ENCODE measurements around the gene ASNSD1.
A peak's percentile ranks its signal among the peaks of the same experiment; 100 is the strongest.
"Not testable (repeated sequence)": the region's sequence is repeated elsewhere in the genome, so short reads cannot be mapped to it uniquely, and the experiment has no call there.

ASNSD1 gene

DNA sequence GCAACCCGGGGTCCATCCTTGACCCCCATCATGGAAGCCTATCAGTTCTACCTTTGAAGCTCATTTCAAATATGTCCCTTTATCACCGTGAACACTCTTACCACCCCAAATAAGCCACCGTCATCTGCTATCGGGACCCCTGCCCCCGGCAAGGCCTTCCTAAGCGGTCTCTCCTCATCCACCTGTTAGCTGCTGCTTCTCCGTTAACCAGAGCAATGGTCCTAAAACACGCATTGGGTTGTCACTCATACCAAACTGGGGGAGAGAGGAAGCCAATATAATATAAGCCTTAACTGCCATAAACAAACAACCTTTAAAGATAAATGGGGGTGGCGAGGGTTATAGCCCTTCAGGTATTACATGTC lies 680 bp downstream of the ASNSD1 start:
- no peaks in the 10 kb centered on the region for H3K9me3 ChIP-seq (ENCODE audit: control insufficient read depth, low read length)
- peaks cover 6% of the 10 kb centered on the region for H3K36me3 ChIP-seq (ENCODE audit: control insufficient read depth, insufficient read depth, low read length)
- H3K27me3 ChIP-seq (ENCODE audit: control insufficient read depth, insufficient read depth, low read length, poor library complexity, severe bottlenecking): no peaks in the 10 kb centered on the region
- no peak overlapping the region for H3K27ac ChIP-seq (ENCODE audit: insufficient read depth, low read depth, low read length, poor library complexity, severe bottlenecking)
- peaks cover 4% of the 10 kb centered on the region for H3K4me1 ChIP-seq (ENCODE audit: control insufficient read depth, insufficient read depth, low read length)
- peak overlapping the region; percentile 93 for H3K4me3 ChIP-seq (ENCODE audit: insufficient read depth, low read depth, low read length)
- 9 to 19% methylated on average over 8 to 9 of the region's 9 CpGs for WGBS, 2 experiments

DNA sequence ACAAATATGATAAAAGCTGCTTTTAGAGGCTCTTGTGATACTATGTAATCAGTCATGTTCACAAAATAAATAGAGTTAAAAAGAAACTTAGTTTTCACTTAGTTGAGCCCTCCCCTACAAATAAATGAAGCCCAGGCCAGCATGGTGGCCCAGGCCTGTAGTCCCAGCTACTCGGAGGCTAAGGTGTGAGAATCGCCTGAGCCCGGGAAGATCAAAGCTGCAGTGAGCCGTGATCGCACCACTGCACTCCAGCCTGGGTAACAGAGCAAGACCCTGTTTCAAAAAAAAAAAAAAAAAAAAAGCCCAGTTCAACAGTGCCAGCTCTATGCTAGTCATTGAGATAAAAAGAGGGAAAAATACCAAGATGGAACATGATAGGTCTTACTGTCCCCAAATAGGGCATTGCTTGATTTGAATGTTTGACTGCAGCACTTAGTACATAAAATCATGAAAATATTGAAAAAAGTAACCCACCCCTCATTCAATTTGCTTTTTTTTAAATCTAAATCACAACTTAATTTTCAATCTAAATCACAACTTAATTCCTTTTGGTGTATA lies 1.5 kb downstream of the ASNSD1 start:
- H3K4me1 ChIP-seq (ENCODE audit: control insufficient read depth, insufficient read depth, low read length): peaks cover 4% of the 10 kb centered on the region
- H3K36me3 ChIP-seq (ENCODE audit: control insufficient read depth, insufficient read depth, low read length): peaks cover 13% of the 10 kb centered on the region
- 85 to 87% methylated on average over 5 of the region's 5 CpGs for WGBS, 2 experiments
- H3K4me3 ChIP-seq (ENCODE audit: insufficient read depth, low read depth, low read length): peak overlapping the region; percentile 93
- H3K27me3 ChIP-seq (ENCODE audit: control insufficient read depth, insufficient read depth, low read length, poor library complexity, severe bottlenecking): no peaks in the 10 kb centered on the region
- H3K27ac ChIP-seq (ENCODE audit: insufficient read depth, low read depth, low read length, poor library complexity, severe bottlenecking): no peak overlapping the region
- H3K9me3 ChIP-seq (ENCODE audit: control insufficient read depth, low read length): no peaks in the 10 kb centered on the region

DNA sequence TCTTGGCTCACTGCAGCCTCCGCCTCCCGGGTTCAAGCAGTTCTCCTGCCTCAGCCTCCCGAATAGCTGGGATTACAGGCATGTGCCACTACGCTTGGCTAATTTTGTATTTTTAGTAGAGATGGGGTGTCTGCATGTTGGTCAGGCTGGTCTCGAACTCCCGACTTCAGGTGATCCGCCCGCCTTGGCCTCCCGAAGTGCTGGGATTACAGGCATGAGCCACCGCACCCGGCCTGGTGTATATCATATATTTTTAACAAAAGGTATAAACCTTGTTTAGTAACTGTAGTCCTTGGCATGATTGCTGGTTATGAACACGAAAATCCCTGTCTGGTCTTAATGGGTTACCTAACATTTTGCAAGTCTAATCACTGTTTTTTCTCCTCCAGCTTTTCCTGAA lies 2.1 kb downstream of the ASNSD1 start:
- not testable (repeated sequence) for H3K9me3 ChIP-seq (ENCODE audit: control insufficient read depth, low read length); H3K27ac ChIP-seq (ENCODE audit: insufficient read depth, low read depth, low read length, poor library complexity, severe bottlenecking); H3K27me3 ChIP-seq (ENCODE audit: control insufficient read depth, insufficient read depth, low read length, poor library complexity, severe bottlenecking); H3K4me1 ChIP-seq (ENCODE audit: control insufficient read depth, insufficient read depth, low read length); H3K4me3 ChIP-seq (ENCODE audit: insufficient read depth, low read depth, low read length)
- H3K36me3 ChIP-seq (ENCODE audit: control insufficient read depth, insufficient read depth, low read length): peaks cover 18% of the 10 kb centered on the region
- 97% methylated on average over 10 to 12 of the region's 12 CpGs for WGBS, 2 experiments

GRCh38 chr2:189669913-189670312 lies 8.7 kb downstream of the ASNSD1 start:
- H3K9me3 ChIP-seq (ENCODE audit: control insufficient read depth, low read length): no peaks in the 10 kb centered on the region
- no peaks in the 10 kb centered on the region for H3K4me1 ChIP-seq (ENCODE audit: control insufficient read depth, insufficient read depth, low read length)
- H3K27me3 ChIP-seq (ENCODE audit: control insufficient read depth, insufficient read depth, low read length, poor library complexity, severe bottlenecking): no peaks in the 10 kb centered on the region
- WGBS, 2 experiments: 98% methylated on average over 5 of the region's 5 CpGs
- H3K36me3 ChIP-seq (ENCODE audit: control insufficient read depth, insufficient read depth, low read length): peaks cover 25% of the 10 kb centered on the region
- H3K4me3 ChIP-seq (ENCODE audit: insufficient read depth, low read depth, low read length): no peak overlapping the region
- H3K27ac ChIP-seq (ENCODE audit: insufficient read depth, low read depth, low read length, poor library complexity, severe bottlenecking): no peak overlapping the region

DNA sequence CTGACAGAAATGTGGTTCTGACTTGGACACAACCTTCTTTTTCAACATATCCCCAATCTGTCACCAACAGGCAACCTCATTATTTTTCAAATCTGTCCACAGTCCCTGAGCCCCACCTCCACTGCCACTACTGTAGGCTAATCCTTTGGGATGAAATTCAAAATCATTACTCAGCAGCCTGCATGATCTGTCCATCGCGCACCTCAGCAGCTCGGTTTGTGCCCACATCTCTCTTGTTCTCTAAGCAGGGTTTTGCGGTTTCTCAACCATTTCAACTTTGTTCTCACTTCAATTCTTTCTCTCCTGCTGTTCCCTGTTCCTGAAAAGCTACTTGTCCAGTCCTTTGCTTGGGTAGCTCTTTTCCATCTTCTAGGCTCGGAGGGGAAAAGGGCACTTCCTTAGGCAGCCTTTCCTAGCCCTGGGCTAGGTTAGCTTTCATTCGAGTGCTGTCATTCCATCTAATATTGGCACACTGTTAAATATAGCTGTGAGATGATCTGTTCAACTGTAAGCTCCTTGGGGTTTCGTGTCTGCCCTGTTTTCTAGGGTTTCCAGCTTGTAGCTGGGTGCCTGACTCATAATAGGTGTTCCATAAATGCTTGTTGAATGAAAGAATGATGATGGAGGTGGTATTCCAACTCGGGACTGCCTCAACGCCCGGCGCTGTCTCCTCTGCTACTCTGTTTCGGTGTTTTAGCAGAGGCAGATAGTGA lies 12.6 kb downstream of the ASNSD1 start:
- no peaks in the 10 kb centered on the region for H3K27me3 ChIP-seq (ENCODE audit: control insufficient read depth, insufficient read depth, low read length, poor library complexity, severe bottlenecking)
- H3K4me1 ChIP-seq (ENCODE audit: control insufficient read depth, insufficient read depth, low read length): no peaks in the 10 kb centered on the region
- peak overlapping the region; percentile 39 for H3K27ac ChIP-seq (ENCODE audit: insufficient read depth, low read depth, low read length, poor library complexity, severe bottlenecking)
- peak overlapping the region; percentile 53 for H3K4me3 ChIP-seq (ENCODE audit: insufficient read depth, low read depth, low read length)
- no peaks in the 10 kb centered on the region for H3K9me3 ChIP-seq (ENCODE audit: control insufficient read depth, low read length)
- peaks cover 3% of the 10 kb centered on the region for H3K36me3 ChIP-seq (ENCODE audit: control insufficient read depth, insufficient read depth, low read length)
- 54 to 55% methylated on average over 12 of the region's 12 CpGs for WGBS, 2 experiments

- H3K4me1 ChIP-seq (ENCODE audit: control insufficient read depth, insufficient read depth, low read length): no peaks in the 10 kb centered on the region
- peaks cover 3% of the 10 kb centered on the region for H3K36me3 ChIP-seq (ENCODE audit: control insufficient read depth, insufficient read depth, low read length)
- H3K9me3 ChIP-seq (ENCODE audit: control insufficient read depth, low read length): no peaks in the 10 kb centered on the region
- H3K4me3 ChIP-seq (ENCODE audit: insufficient read depth, low read depth, low read length): peak within 1 kb of the TSS; percentile 53
- H3K27ac ChIP-seq (ENCODE audit: insufficient read depth, low read depth, low read length, poor library complexity, severe bottlenecking): peak within 1 kb of the TSS; percentile 39
- H3K27me3 ChIP-seq (ENCODE audit: control insufficient read depth, insufficient read depth, low read length, poor library complexity, severe bottlenecking): no peaks in the 10 kb centered on the region
- WGBS, 2 experiments: 7 to 8% methylated on average over 62 of the region's 62 CpGs
Observed at GRCh38 chr2:189674374-189675112, 13.3 kb downstream of the ASNSD1 start, which contains the start of gene ANKAR. Gene ANKAR, plus strand, starts transcription at chr2:189674670. Its CDS starts 1,821 bp downstream, at chr2:189676491.

- 94 to 97% methylated on average over 4 of the region's 4 CpGs for WGBS, 2 experiments
- H3K4me3 ChIP-seq (ENCODE audit: insufficient read depth, low read depth, low read length): no peak overlapping the region
Observed at GRCh38 chr2:189676471-189676870, 15.2 kb downstream of the ASNSD1 start.

DNA sequence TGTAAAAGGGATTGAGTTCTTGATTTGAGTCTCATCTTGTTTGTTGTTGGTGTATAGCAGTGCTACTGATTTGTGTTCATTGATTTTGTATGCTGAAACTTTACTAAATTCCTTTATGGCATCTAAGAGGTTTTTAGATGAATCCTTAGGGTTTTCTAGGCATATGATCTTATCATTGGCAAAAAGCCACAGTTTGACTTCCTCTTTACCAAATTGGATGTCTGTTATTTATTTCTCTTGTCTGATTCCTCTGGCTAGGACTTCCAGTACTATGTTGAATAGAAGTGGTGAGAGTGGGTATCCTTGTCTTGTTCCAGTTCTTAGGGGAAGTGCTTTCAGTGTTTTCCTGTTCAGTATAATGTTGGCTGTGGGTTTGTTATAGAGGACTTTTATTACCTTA lies 18.0 kb downstream of the ASNSD1 start:
- H3K9me3 ChIP-seq (ENCODE audit: control insufficient read depth, low read length): no peaks in the 10 kb centered on the region
- no peak overlapping the region for H3K27ac ChIP-seq (ENCODE audit: insufficient read depth, low read depth, low read length, poor library complexity, severe bottlenecking)
- no peaks in the 10 kb centered on the region for H3K4me1 ChIP-seq (ENCODE audit: control insufficient read depth, insufficient read depth, low read length)
- H3K36me3 ChIP-seq (ENCODE audit: control insufficient read depth, insufficient read depth, low read length): no peaks in the 10 kb centered on the region
- no peak overlapping the region for H3K4me3 ChIP-seq (ENCODE audit: insufficient read depth, low read depth, low read length)
- H3K27me3 ChIP-seq (ENCODE audit: control insufficient read depth, insufficient read depth, low read length, poor library complexity, severe bottlenecking): no peaks in the 10 kb centered on the region

More at GRCh38 chr2:189676471-189676870, 15.2 kb downstream of the ASNSD1 start:
- Histone ChIP-seq H3K9me3 (ENCODE audit: control insufficient read depth, low read length) (no peaks in the 10 kb centered on the region), H3K27ac (ENCODE audit: insufficient read depth, low read depth, low read length, poor library complexity, severe bottlenecking) (no peak overlapping the region), H3K4me1 (ENCODE audit: control insufficient read depth, insufficient read depth, low read length) (no peaks in the 10 kb centered on the region), H3K27me3 (ENCODE audit: control insufficient read depth, insufficient read depth, low read length, poor library complexity, severe bottlenecking) (no peaks in the 10 kb centered on the region), H3K36me3 (ENCODE audit: control insufficient read depth, insufficient read depth, low read length) (no peaks in the 10 kb centered on the region)

DNA sequence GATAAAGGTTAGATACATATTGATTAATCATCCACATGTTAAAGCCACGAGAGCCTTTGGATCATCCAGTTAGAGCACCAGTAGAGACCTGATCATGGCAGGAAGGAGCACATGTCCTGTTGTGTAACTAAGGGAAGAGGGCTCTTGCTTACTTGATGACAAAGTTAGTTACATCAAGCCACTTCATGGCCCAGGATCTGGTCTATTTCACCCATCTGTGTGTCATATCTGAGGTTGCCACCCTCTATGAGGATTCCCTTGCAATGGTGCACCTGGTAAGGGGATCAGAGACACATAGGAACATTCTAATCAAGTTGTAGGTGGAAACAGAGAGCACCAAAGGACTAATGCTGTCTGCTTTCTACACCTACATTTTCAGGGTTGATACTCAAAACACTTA lies 19.9 kb downstream of the ASNSD1 start:
- Histone ChIP-seq H3K4me1 (ENCODE audit: control insufficient read depth, insufficient read depth, low read length) (no peaks in the 10 kb centered on the region), H3K4me3 (ENCODE audit: insufficient read depth, low read depth, low read length) (no peak overlapping the region), H3K9me3 (ENCODE audit: control insufficient read depth, low read length) (no peaks in the 10 kb centered on the region), H3K27ac (ENCODE audit: insufficient read depth, low read depth, low read length, poor library complexity, severe bottlenecking) (no peak overlapping the region), H3K27me3 (ENCODE audit: control insufficient read depth, insufficient read depth, low read length, poor library complexity, severe bottlenecking) (no peaks in the 10 kb centered on the region), H3K36me3 (ENCODE audit: control insufficient read depth, insufficient read depth, low read length) (no peaks in the 10 kb centered on the region)
- WGBS, 2 experiments: 86 to 90% methylated on average over 1 of the region's 1 CpG

DNA sequence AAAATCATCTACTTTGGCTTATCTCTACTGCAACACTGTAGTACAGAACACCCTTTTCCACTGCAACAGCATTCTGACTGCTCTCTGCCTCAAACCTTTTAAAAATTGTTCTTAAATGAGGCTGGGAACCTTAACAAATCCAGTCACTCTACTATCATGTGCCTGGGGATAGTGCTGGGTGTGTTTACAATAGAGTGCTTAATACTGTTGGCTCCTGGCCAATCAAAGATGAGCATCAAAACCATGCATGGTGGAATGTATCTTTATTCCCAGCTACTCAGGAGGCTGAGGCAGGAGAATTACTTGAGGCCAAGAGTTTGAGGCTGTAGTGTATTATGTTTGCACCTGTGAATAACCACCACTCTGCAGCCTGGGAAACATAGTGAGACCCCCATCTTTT lies 20.6 kb downstream of the ASNSD1 start:
- no peak overlapping the region for H3K4me3 ChIP-seq (ENCODE audit: insufficient read depth, low read depth, low read length)
- no peaks in the 10 kb centered on the region for H3K9me3 ChIP-seq (ENCODE audit: control insufficient read depth, low read length)
- no peaks in the 10 kb centered on the region for H3K36me3 ChIP-seq (ENCODE audit: control insufficient read depth, insufficient read depth, low read length)
- H3K4me1 ChIP-seq (ENCODE audit: control insufficient read depth, insufficient read depth, low read length): no peaks in the 10 kb centered on the region
- no peak overlapping the region for H3K27ac ChIP-seq (ENCODE audit: insufficient read depth, low read depth, low read length, poor library complexity, severe bottlenecking)
- H3K27me3 ChIP-seq (ENCODE audit: control insufficient read depth, insufficient read depth, low read length, poor library complexity, severe bottlenecking): no peaks in the 10 kb centered on the region

Data from ectodermal cell (in vitro differentiated cells).